HEK293 (cell line): ENCODE data around the gene STXBP4.

ENCODE experiments used
- CTCF ChIP-seq: fragments of 450-650 bp; formaldehyde crosslinking; IDR thresholded peaks from 2 replicates; pipeline ENCODE4 v1.5.1; 2016; ENCODE audit warnings: missing biosample characterization, missing genetic modification characterization
- GFI1B ChIP-seq: fragments of 450-650 bp; formaldehyde crosslinking; IDR thresholded peaks from 2 replicates; pipeline ENCODE4 v1.5.1; 2016; ENCODE audit warnings: missing biosample characterization, missing genetic modification characterization
- PBX3 ChIP-seq: sonication (generic); formaldehyde crosslinking; IDR thresholded peaks from 2 replicates; pipeline ENCODE4 v1.8.1; 2022; ENCODE audit warnings: mild to moderate bottlenecking, moderate library complexity, missing genetic modification reagents
- RBAK ChIP-seq: fragments of 450-650 bp; formaldehyde crosslinking; IDR thresholded peaks from 2 replicates; pipeline ENCODE4 v1.5.1; 2016; ENCODE audit warnings: missing biosample characterization, missing genetic modification characterization
- REST ChIP-seq: fragments of 450-650 bp; formaldehyde crosslinking; IDR thresholded peaks from 2 replicates; pipeline ENCODE4 v1.5.1; 2016; ENCODE audit warnings: missing biosample characterization, missing genetic modification characterization
- YY1 ChIP-seq: fragments of 450-650 bp; formaldehyde crosslinking; IDR thresholded peaks from 2 replicates; pipeline ENCODE4 v1.5.1; 2018; ENCODE audit warnings: missing biosample characterization, missing genetic modification characterization
- ZBTB26 ChIP-seq: fragments of 450-650 bp; formaldehyde crosslinking; optimal IDR thresholded peaks from 2 replicates; pipeline ENCODE3; 2016; ENCODE audit warnings: missing biosample characterization, mild to moderate bottlenecking, missing genetic modification characterization
- ZNF121 ChIP-seq: fragments of 450-650 bp; formaldehyde crosslinking; IDR thresholded peaks from 2 replicates; pipeline ENCODE4 v1.5.1; 2016; ENCODE audit warnings: missing biosample characterization, missing genetic modification characterization
- ZNF223 ChIP-seq: fragments of 450-650 bp; formaldehyde crosslinking; IDR thresholded peaks from 2 replicates; pipeline ENCODE4 v1.5.1; 2016; ENCODE audit warnings: missing biosample characterization, missing genetic modification characterization
- ZNF266 ChIP-seq: fragments of 450-650 bp; formaldehyde crosslinking; IDR thresholded peaks from 2 replicates; pipeline ENCODE4 v1.5.1; 2016; ENCODE audit warnings: missing biosample characterization, missing genetic modification characterization, low read depth
- ZNF488 ChIP-seq: fragments of 450-650 bp; formaldehyde crosslinking; IDR thresholded peaks from 2 replicates; pipeline ENCODE4 v1.5.1; 2016; ENCODE audit warnings: missing biosample characterization, missing genetic modification characterization
- ZNF518A ChIP-seq: fragments of 450-650 bp; formaldehyde crosslinking; conservative IDR thresholded peaks from 2 replicates; pipeline ENCODE4 v1.5.1; 2016; ENCODE audit warnings: low read depth, missing biosample characterization, missing genetic modification characterization
- ZSCAN5A ChIP-seq: fragments of 450-650 bp; formaldehyde crosslinking; IDR thresholded peaks from 2 replicates; pipeline ENCODE4 v1.5.1; 2016; ENCODE audit warnings: missing biosample characterization, missing genetic modification characterization

GRCh38 chr17:55086635-55087058 lies 118.1 kb downstream of the STXBP4 start:
- TF ChIP-seq CTCF (tag by site-specific recombination) = no peak
- no peak for TF ChIP-seq RBAK (tag by site-specific recombination)
- no peak for TF ChIP-seq ZNF488 (tag by site-specific recombination)
- no peak for TF ChIP-seq PBX3 (CRISPR knock-in tag)
- TF ChIP-seq ZNF223 = no peak
- no peak for TF ChIP-seq ZNF518A (tag by site-specific recombination)
- no peak for TF ChIP-seq GFI1B
- no peak for TF ChIP-seq YY1 (tag by site-specific recombination)
- TF ChIP-seq ZBTB26 (tag by site-specific recombination) = no peak
- TF ChIP-seq ZNF266 = no peak
- TF ChIP-seq ZSCAN5A (tag by site-specific recombination) = no peak
- TF ChIP-seq REST (tag by site-specific recombination) = no peak
- no peak for TF ChIP-seq ZNF121 (tag by site-specific recombination)
